ENCODE measurements around the gene PLEKHG5.
"Not testable (repeated sequence)": the region's sequence is repeated elsewhere in the genome, so short reads cannot be mapped to it uniquely, and the experiment has no call there.

Gene PLEKHG5

GRCh38 chr1:6495540-6496364 lies 4.3 kb upstream of the PLEKHG5 start:
- H3K36me3 ChIP-seq (ENCODE audit: low read depth): no peaks in the 10 kb centered on the region
- no peak for TF ChIP-seq CTCF (IDR thresholded peaks at IDR 0.05; ENCODE audit: poor library complexity, severe bottlenecking)
- peaks cover 9% of the 10 kb centered on the region for H3K4me1 ChIP-seq (ENCODE audit: insufficient read depth, poor library complexity, severe bottlenecking)
- H3K27ac ChIP-seq (ENCODE audit: poor library complexity, severe bottlenecking): peak overlapping the region; percentile 34
- no peaks in the 10 kb centered on the region for H3K27me3 ChIP-seq (ENCODE audit: insufficient read depth, poor library complexity, severe bottlenecking)
- H3K4me3 ChIP-seq (ENCODE audit: severe bottlenecking): no peak overlapping the region
- ATAC-seq (ENCODE audit: low read depth) (no peak), DNase-seq (ENCODE audit: low spot score) (no peak)
- no peaks in the 10 kb centered on the region for H3K9me3 ChIP-seq (ENCODE audit: severe bottlenecking)

- H3K4me1 ChIP-seq (ENCODE audit: insufficient read depth, poor library complexity, severe bottlenecking): peaks cover 9% of the 10 kb centered on the region
- H3K27ac ChIP-seq (ENCODE audit: poor library complexity, severe bottlenecking): peak overlapping the region; percentile 34
- no peaks in the 10 kb centered on the region for H3K27me3 ChIP-seq (ENCODE audit: insufficient read depth, poor library complexity, severe bottlenecking)
- no peaks in the 10 kb centered on the region for H3K36me3 ChIP-seq (ENCODE audit: low read depth)
- ATAC-seq (ENCODE audit: low read depth) (no peak), DNase-seq (ENCODE audit: low spot score) (no peak)
- no peak overlapping the region for H3K4me3 ChIP-seq (ENCODE audit: severe bottlenecking)
- no peak for TF ChIP-seq CTCF (IDR thresholded peaks at IDR 0.05; ENCODE audit: poor library complexity, severe bottlenecking)
- no peaks in the 10 kb centered on the region for H3K9me3 ChIP-seq (ENCODE audit: severe bottlenecking)
Observed at GRCh38 chr1:6495041-6495441, 3.6 kb upstream of the PLEKHG5 start.

GRCh38 chr1:6494627-6495026 lies 3.2 kb upstream of the PLEKHG5 start:
- peaks cover 9% of the 10 kb centered on the region for H3K4me1 ChIP-seq (ENCODE audit: insufficient read depth, poor library complexity, severe bottlenecking)
- no peaks in the 10 kb centered on the region for H3K27me3 ChIP-seq (ENCODE audit: insufficient read depth, poor library complexity, severe bottlenecking)
- no peak for TF ChIP-seq CTCF (IDR thresholded peaks at IDR 0.05; ENCODE audit: poor library complexity, severe bottlenecking)
- H3K9me3 ChIP-seq (ENCODE audit: severe bottlenecking): no peaks in the 10 kb centered on the region
- no peaks in the 10 kb centered on the region for H3K36me3 ChIP-seq (ENCODE audit: low read depth)
- H3K4me3 ChIP-seq (ENCODE audit: severe bottlenecking): no peak overlapping the region
- ATAC-seq (ENCODE audit: low read depth) (no peak), DNase-seq (ENCODE audit: low spot score) (no peak)
- H3K27ac ChIP-seq (ENCODE audit: poor library complexity, severe bottlenecking): peak overlapping the region; percentile 34

GRCh38 chr1:6493834-6494223 lies 2.4 kb upstream of the PLEKHG5 start:
- H3K4me1 ChIP-seq (ENCODE audit: insufficient read depth, poor library complexity, severe bottlenecking); H3K9me3 ChIP-seq (ENCODE audit: severe bottlenecking); DNase-seq (ENCODE audit: low spot score); ATAC-seq (ENCODE audit: low read depth); H3K27me3 ChIP-seq (ENCODE audit: insufficient read depth, poor library complexity, severe bottlenecking); H3K36me3 ChIP-seq (ENCODE audit: low read depth); H3K4me3 ChIP-seq (ENCODE audit: severe bottlenecking): not testable (repeated sequence)
- H3K27ac ChIP-seq (ENCODE audit: poor library complexity, severe bottlenecking): peak overlapping the region; percentile 99

GRCh38 chr1:6491966-6492365 lies 499 bp upstream of the PLEKHG5 start:
- peak overlapping the region; percentile 65 for H3K4me3 ChIP-seq (ENCODE audit: severe bottlenecking)
- TF ChIP-seq CTCF (IDR thresholded peaks at IDR 0.05; ENCODE audit: poor library complexity, severe bottlenecking): no peak
- DNase-seq (ENCODE audit: low spot score): no peak
- H3K4me1 ChIP-seq (ENCODE audit: insufficient read depth, poor library complexity, severe bottlenecking): peaks cover 19% of the 10 kb centered on the region
- no peak for ATAC-seq (ENCODE audit: low read depth)
- H3K27ac ChIP-seq (ENCODE audit: poor library complexity, severe bottlenecking): peak overlapping the region; percentile 99
- no peaks in the 10 kb centered on the region for H3K9me3 ChIP-seq (ENCODE audit: severe bottlenecking)
- no peaks in the 10 kb centered on the region for H3K27me3 ChIP-seq (ENCODE audit: insufficient read depth, poor library complexity, severe bottlenecking)
- H3K36me3 ChIP-seq (ENCODE audit: low read depth): peaks cover 4% of the 10 kb centered on the region

Data from RWPE2 (cell line).